HG03378 (cell line): ENCODE data around the gene OGG1.

Source experiments
- ATAC-seq: cut with Tn5 transposase; IDR thresholded peaks from one replicate; pipeline ENCODE4 v1.9.1; 2021; ENCODE audit warnings: mild to moderate bottlenecking, moderate library complexity; ENCODE audit not compliant: unreplicated experiment

Gene OGG1

DNA sequence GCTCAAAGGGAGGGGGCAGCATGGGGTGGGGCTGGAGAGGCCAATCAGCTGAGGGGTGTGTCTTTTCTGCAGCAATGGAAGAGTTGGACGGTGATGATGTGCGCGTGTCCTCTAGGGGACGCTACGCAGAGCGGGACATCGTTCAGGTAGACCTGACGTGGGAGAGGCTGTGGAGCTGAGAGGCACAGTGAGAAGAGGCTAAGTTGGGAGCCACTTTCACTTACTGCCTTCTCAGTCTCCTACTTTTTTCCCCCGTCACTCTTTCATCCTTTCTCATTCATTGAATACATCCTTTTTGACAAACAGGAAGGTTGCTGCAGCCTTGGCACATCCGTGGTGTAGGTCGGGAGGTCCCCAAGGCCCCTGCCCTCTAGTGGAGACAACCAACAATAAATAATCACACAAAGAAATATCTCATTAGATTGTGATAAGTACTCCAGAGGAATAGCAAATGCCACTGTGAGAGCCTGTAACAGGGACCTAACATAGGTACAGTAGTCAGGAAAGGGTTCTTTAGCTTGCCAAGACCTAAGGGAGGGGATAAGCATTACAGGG lies 22.6 kb upstream of the OGG1 start:
- ATAC-seq: peak; percentile 35

DNA sequence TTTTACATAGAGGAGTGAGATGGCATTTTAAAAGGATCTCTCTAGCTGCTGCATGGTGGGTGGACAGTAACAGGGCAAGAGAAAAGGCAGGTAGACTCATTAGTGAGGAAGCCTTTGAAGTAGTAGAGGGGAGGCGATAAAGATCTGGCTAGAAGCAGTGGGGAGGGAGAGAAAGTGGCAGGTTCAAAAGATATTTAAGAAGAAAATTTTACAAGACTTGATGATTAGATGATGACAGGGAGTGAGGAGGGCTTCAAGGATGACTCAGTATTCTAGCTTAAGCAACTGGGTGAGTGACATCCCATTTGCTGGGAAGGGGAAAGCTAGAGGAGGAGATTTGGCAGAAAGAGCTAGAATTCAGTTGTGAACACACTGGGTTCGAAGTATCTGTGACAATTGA lies 22.0 kb upstream of the OGG1 start:
- ATAC-seq: no peak

DNA sequence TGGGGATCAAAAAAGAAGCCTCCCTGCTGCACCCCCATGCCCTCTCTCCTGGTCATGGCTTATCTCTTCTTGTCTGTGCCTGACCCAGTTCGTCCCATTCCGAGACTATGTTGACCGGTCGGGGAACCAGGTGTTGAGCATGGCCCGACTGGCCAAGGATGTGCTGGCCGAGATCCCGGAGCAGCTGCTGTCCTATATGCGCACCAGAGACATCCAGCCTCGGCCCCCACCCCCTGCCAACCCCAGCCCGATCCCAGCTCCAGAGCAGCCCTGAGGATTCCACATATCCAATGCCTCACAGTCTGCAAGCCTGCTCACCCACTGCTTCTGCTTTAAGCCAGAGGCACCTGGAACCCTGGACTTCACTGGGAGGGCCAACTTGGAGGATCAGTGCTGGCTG lies 20.3 kb upstream of the OGG1 start:
- ATAC-seq: no peak

DNA sequence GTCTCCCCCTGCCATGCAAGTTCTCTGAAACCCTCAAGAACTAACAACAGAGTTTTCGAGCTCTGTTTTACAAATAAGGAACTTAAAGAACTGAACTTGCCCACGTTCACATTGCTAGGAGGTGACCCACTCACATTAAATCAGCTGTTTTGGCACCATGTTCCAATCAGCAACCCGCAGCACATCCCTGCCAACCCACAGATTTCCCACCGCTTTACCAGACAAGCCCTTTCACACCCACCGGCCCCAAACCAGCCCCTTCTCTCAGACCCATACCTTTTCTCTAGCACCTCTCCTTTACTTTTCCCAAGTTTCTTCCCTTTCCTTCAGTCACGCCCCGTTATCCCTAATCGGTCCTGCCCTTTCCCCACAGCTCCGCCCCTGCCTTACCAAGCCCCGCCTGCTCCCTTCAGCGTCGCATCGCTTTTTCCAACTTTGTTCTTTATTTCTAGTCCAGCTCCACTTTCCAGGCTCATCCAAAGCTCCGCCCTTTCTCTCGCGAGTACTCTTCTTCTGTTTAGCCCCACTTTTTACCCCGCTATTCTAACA lies 19.0 kb upstream of the OGG1 start:
- peak; percentile 38 for ATAC-seq

DNA sequence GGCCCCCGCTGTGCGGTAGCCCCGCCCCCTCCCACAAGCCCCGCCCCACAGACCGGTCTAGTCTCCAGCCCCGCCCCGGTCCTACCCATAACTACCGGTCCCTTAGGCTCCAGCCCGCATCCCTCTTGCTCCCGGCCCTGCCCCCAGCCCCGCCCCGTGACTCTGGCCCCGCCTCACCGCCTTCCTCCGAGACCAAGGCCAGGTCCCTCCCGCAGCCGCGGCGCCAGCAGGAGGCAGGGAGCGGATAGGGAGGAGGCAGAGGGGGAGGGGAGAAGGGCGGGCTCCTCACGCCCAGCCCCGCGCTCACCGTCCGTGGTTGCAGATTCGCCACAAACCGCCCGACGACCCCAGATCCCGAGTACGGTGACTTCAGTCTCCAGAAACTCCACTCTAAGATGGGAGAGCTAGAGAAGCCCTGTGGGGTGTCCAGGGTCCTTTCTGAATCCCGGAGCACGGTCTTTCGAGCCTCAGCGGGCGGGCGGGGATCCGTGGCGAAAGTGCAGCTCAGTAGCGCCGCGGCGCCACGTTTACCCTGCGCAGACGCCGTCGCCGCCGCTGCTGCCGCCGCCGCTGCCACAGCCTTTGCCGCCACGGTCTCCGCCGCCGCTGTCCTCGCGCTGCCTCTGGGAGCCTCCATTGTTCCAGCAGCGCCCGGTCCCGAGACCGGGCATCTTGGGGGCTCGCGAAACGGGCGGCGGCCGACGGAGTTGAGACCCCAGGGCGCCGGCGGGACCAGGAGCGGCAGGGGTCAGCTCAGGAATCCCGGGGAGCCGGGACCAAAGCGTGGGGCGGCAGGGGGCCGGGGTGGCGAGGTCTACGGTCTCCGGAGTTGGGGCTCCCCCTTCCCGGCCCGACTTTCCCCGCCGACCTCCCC lies 18.3 kb upstream of the OGG1 start, which contains the start of gene BRPF1:
Gene BRPF1 (plus strand): TSS at position 530 of the 874 bp plus-strand sequence. CDS start 2,406 bp downstream, outside the sequence.
- peak; percentile 68 for ATAC-seq

DNA sequence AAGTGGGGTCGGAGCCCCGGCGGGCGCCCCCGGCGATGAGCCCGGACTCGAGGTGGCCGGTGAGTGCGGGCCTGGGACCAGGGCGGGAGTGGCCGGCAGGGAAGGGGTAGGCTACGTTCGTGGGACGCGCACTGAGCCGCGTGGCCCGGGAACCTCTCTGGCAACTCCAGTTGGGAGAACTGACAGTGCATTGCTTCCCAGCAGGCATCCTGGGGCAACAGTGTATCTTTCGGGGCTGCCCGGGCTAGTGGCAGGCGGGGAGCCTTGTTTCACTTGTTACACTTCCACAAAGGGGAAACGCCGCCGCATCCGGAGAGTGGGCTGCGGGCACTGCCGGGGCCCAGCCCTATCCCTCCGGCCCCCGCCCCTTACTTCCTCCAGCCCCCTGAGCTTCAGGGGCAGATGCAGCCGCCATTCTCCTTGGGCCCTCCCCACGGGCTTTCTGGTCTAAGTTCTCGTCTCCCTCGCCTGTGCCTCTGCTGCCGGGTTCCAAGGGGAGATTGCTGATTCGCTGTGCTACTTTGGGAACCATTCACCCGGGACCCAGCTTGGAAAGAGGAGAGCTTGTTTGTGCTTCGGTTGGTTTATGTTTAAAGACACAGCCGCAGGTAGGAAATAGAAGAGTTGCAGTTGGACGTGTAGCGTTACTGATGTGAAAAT lies 17.5 kb upstream of the OGG1 start:
- no peak for ATAC-seq

DNA sequence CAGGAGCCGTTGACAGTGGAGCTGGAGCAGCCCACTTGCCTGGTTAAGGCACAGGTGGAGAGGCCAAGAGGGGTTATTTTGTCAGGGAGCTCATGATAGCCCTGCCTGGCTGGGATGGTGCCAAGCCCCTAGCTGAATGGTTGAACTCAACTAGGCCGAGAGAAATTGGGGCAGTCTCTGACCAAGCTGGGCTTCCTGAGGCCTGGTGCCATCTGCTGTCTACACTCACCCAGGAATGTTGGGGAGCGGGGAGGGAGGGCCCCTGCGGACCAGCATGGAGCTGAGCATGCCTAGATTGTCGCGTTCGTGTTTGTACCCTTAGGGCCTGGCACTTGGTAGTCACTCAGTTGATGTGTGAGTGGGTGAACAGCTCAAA lies 17.0 kb upstream of the OGG1 start:
- no peak for ATAC-seq

DNA sequence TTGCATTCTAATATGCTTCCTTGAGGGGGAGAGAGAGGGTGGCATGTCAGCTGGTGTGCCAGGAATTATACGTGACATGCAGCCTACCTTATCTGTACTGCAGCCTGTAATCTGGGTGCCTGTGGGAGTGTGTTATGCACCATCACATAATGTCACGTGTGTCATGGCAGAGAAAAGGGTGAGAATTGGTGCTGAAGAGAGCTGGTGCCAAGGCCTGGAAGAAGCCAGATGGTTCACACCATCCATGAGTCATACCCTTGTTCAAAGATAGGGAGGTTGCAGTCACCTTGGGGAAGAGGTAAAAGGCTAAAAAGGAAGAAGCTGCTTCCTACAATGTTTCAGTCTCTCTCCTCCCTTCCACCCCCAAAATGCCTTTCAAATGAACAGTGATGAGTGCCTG lies 12.9 kb upstream of the OGG1 start:
- no peak for ATAC-seq

DNA sequence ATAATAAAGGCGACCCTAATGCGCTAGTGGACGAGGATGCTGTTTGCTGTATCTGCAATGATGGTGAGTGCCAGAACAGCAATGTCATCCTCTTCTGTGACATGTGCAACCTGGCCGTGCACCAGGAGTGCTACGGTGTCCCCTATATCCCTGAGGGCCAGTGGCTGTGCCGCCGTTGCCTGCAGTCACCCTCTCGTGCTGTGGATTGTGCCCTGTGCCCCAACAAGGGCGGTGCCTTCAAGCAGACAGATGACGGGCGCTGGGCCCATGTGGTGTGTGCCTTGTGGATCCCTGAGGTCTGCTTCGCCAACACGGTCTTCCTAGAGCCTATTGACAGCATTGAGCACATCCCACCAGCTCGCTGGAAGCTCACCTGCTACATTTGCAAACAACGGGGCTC lies 10.6 kb upstream of the OGG1 start:
- ATAC-seq: no peak

DNA sequence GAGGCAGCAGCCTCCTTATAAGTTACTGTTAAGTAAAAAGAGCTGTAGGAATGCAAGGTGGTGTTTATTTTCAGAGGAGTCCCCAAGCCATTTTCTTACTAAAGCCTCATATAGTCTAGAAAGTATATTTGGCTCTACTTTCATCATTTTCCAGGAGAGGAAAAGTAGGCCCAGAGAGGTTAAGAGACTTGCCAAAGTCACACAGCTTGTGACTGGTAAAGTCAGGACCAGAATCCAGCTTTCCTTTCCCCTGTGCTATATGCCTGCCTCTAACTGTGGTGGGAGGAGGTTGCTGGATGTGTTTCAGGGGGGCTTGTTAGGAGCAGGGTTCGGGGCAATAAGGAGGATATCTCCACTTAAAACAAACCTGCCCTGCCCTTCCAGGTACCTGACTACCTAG lies 7.2 kb upstream of the OGG1 start:
- ATAC-seq: no peak

DNA sequence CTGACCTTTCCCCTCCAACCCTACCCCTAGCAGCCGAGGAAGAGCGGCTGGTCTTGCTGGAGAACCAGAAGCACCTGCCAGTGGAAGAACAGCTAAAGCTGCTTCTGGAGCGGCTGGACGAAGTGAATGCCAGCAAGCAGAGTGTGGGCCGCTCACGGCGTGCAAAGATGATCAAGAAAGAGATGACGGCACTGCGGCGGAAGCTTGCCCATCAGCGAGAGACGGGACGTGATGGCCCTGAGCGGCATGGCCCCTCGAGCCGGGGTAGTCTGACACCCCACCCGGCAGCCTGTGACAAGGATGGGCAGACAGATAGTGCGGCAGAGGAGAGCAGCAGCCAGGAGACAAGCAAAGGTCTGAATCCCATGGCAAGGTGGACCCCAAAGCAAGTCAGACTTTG lies 6.2 kb upstream of the OGG1 start:
- no peak for ATAC-seq

DNA sequence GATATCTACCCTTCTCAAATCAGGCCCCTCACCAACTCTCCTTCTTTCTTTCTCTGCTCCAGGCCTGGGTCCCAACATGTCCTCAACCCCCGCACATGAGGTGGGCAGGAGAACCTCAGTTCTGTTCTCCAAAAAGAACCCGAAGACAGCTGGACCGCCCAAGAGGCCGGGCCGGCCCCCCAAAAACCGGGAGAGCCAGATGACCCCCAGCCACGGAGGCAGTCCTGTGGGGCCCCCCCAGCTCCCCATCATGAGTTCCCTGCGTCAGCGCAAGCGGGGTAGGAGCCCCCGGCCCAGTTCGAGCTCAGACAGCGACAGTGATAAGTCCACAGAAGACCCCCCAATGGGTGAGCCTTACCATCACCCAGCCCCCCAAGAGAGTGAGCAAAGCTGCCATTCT lies 5.6 kb upstream of the OGG1 start:
- no peak for ATAC-seq

DNA sequence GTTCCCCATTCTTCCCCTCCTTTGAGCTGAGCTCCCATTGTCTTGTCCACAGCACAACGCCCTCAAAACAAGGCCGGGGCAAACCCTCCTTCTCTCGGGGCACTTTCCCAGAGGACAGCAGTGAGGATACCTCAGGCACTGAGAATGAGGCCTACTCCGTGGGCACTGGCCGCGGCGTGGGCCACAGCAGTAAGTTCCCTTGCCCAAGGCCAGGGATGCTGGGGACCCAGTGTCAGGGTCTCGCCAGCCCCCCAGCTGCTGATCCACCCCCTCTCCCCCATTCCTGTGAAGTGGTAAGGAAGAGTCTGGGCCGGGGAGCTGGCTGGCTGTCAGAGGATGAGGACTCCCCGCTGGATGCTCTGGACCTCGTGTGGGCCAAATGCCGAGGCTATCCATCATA lies 4.2 kb upstream of the OGG1 start:
- ATAC-seq: no peak

DNA sequence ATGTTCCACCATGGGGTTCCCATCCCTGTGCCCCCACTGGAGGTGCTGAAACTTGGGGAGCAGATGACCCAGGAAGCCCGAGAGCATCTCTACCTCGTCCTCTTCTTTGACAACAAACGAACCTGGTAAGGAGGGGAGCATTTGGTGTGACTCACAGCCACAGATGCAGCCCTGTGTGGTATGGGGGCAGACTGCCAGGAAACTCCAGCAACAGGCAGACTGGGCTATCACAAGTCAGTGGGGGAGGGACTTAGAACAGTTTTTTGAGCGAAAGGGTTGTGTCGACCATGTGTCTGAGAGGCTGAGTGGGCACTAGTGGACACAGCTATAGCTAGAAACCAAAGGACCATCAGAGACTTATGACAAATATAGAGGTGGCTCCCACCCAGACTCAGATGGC lies 3.4 kb upstream of the OGG1 start:
- ATAC-seq: no peak

DNA sequence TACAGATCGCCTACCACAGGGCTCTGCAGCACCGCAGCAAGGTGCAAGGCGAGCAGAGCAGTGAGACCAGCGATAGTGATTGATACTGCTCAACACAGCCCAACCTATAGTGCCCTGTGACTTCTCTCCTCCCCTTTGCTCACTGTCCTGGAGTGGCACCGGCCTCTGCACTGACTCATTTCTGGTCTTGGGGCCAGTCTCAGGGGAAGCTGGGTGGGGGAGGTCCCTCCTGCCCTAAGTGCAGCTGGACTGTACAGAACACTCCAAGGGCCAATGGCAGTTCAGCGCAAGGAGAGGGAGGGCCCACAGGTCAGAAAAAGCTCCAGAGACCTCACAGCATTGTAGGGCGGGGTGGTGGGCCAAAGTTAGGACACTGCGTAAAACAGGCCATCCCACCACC lies 2.5 kb upstream of the OGG1 start:
- ATAC-seq: no peak

DNA sequence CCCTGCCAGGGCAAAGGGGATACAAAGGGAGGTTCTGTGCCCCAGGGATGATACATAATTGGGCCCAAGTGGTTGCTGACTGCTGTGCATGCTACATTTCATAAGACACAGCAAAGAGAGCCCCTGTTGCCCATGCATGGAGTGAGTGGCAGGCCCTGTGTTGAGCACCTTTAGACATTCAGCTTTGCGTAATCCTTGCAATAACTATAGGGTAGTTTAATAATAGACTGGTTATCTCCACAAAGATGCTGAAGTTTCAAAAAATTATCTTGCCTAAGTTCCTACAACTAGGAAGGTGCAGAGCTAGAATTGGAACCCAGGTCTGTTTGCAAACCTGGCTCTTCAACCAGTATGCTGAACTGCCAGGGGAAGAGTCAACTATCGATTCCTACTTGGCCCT lies 1.7 kb upstream of the OGG1 start:
- ATAC-seq: no peak

DNA sequence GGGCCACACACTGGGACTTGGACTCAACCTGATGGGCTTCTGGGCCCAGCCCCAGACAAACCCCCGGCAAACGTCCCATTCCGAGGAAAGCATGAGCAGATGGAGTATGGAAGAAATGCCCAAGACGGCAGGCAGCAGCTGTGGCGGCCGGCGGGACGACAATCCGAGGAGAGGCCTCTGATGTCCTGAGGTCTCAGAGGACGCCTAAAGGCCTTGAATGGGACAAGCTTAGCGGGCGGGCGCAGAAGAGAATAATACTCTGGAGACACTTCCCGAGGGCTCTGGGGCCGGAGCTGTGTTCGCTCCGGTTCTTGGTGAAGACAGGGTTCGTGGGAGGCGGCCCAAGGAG lies 482 bp upstream of the OGG1 start:
- no peak for ATAC-seq

DNA sequence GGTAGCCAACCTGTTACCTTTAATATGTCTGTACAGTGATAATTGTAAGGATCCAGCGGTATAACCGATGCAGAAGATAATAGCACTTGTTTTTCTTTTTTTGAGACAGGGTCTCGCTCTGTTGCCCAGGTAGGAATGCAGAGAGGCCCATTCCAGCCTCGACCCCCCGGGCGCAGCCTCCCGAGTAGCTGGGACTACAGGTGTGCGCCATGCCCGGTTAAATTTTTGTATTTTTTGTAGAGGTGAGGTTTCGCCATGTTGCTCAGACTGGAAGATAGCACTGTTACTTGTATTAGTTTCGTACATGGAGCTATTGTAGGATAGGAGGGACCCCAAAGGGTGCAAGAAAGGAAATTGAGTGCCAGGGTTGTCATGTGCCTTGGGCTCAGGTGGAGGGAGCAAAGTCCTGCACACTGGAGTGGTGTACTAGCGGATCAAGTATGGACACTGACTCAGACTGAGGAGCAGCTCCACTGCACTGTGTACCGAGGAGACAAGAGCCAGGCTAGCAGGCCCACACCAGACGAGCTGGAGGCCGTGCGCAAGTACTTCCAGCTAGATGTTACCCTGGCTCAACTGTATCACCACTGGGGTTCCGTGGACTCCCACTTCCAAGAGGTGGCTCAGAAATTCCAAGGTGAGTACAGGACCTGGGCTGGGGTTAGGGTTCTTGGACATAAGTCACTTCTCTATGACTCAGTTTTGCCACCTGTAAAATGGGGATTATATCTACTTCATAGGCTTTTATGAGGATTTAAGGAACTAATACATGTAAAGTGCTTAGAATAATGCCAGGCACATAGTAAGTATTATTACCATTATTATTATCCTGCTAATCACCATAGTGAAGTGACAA lies 1.0 kb downstream of the OGG1 start:
- no peak for ATAC-seq

DNA sequence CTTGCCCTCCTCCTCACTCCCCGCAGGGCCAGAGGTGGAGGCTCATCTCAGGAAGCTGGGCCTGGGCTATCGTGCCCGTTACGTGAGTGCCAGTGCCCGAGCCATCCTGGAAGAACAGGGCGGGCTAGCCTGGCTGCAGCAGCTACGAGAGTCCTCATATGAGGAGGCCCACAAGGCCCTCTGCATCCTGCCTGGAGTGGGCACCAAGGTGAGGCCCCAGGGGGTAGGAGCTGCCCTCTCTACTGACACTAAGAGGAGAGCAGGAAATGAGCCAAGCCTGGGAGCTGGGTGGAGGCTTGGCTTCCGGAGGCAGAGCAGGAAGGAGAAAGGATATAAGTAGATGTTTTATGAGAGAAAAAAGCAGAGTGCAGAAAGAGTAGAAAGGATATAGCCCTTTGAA lies 4.9 kb downstream of the OGG1 start:
- ATAC-seq: no peak

DNA sequence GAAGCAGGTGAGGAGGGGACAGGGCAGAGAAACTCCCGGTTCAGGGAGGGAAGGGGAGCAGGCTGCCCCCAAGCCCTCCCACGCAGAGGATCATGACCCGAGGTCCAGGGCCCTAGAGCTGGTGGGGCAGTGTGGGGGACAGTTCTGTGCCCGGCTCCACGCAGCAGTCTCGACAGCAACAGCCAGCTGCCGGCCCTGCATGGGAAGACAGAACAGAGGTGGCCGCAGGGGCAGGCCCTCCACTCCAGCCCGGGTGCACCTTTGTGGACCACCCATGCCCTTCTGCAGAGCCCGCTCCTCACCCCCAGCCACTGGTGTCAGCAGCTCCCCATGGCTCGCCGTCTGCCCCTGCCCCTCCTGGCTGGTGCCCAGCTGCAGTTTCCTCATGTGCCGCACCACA lies 7.7 kb downstream of the OGG1 start:
- no peak for ATAC-seq
